K562 (cell line): Measurements from ENCODE around the gene HPSE2. TPM values are rescaled to one million over a fixed set of nuclear protein-coding genes. Genes with fewer than 3 reads are reported as not detected.

Source experiments
- CAMTA2 ChIP-seq: fragments of 250-450 bp; sonication (Bioruptor Pico); conservative IDR thresholded peaks from 2 replicates; pipeline ENCODE4 v1.5.1; 2022
- CBX3 ChIP-seq, 2 experiments: IDR thresholded peaks; 1 replicate in 1 of 2; 2 replicates in 1 of 2; pipeline ENCODE4 v1.6.1; 2012; ENCODE audit warnings: inconsistent platforms in 2 of 2, low read length in 2 of 2, borderline replicate concordance in 1 of 2, control low read depth in 1 of 2
- CREM ChIP-seq: IDR thresholded peaks from 2 replicates; pipeline ENCODE4 v1.6.1; 2014; ENCODE audit warnings: antibody characterized with exemption, low read depth
- DIDO1 ChIP-seq: fragments of 450-650 bp; IDR thresholded peaks from 2 replicates; pipeline ENCODE4 v1.6.1; 2016; ENCODE audit warnings: low read depth, missing biosample characterization, missing genetic modification characterization
- HLTF ChIP-seq: fragments of 450-650 bp; IDR thresholded peaks from 2 replicates; pipeline ENCODE4 v1.6.1; 2016
- NFRKB ChIP-seq: fragments of 450-650 bp; IDR thresholded peaks from 2 replicates; pipeline ENCODE4 v1.6.1; 2016; ENCODE audit warnings: low read depth
- NFXL1 ChIP-seq: fragments of 450-650 bp; formaldehyde crosslinking; IDR thresholded peaks from 2 replicates; pipeline ENCODE4 v1.4.0; 2021; ENCODE audit warnings: mild to moderate bottlenecking
- SP1 ChIP-seq: sonication (generic); formaldehyde crosslinking; IDR thresholded peaks from 2 replicates; pipeline ENCODE4 v1.8.1; 2022; ENCODE audit warnings: mild to moderate bottlenecking, missing genetic modification reagents
- TAL1 ChIP-seq: fragments of 450-650 bp; IDR thresholded peaks from 2 replicates; pipeline ENCODE4 v1.6.1; 2016; ENCODE audit warnings: mild to moderate bottlenecking
- TBL1XR1 ChIP-seq, 2 experiments: IDR thresholded peaks; 2 replicates each; pipeline ENCODE4 v1.6.1; 2012; ENCODE audit warnings: improper control_type of control experiment in 2 of 2, low read length in 2 of 2, mild to moderate bottlenecking in 1 of 2
- TCF3 ChIP-seq: sonication (generic); formaldehyde crosslinking; IDR thresholded peaks from 2 replicates; pipeline ENCODE4 v1.4.0; 2020; ENCODE audit warnings: mild to moderate bottlenecking, missing genetic modification reagents
- TCF7 ChIP-seq: sonication (generic); IDR thresholded peaks from 2 replicates; pipeline ENCODE4 v1.6.1; 2016; ENCODE audit warnings: antibody characterized with exemption, borderline replicate concordance
- TEAD4 ChIP-seq, 2 experiments: sonication (generic) in 1 of 2; formaldehyde crosslinking in 1 of 2; IDR thresholded peaks; 2 replicates each; pipeline versions ENCODE4 v1.6.1 to v1.8.0; 2012 to 2022; ENCODE audit warnings: borderline replicate concordance in 1 of 2, inconsistent platforms in 1 of 2, low read length in 1 of 2, mild to moderate bottlenecking in 1 of 2, missing genetic modification reagents in 1 of 2
- TOE1 ChIP-seq, 2 experiments: fragments of 450-650 bp in 1 of 2; sonication (generic) in 1 of 2; formaldehyde crosslinking in 1 of 2; IDR thresholded peaks; 2 replicates each; pipeline versions ENCODE4 v1.7.1 to v1.8.0; 2016 to 2022; ENCODE audit warnings: borderline replicate concordance in 2 of 2, mild to moderate bottlenecking in 2 of 2, antibody characterized with exemption in 1 of 2, inconsistent platforms in 1 of 2, low read depth in 1 of 2, missing genetic modification reagents in 1 of 2, moderate library complexity in 1 of 2
- ZFP30 ChIP-seq: fragments of 250-450 bp; sonication (Bioruptor Pico); IDR thresholded peaks from 2 replicates; pipeline ENCODE4 v1.8.0; 2022; ENCODE audit warnings: moderate library complexity, mild to moderate bottlenecking, inconsistent platforms, borderline replicate concordance
- ZHX1 ChIP-seq: fragments of 150-350 bp; conservative IDR thresholded peaks from 2 replicates; pipeline ENCODE4 v1.6.1; 2014; ENCODE audit warnings: low read length
- ZNF57 ChIP-seq: fragments of 450-650 bp; formaldehyde crosslinking; IDR thresholded peaks from 2 replicates; pipeline ENCODE4 v1.4.0; 2020; ENCODE audit warnings: mild to moderate bottlenecking, moderate library complexity
- polyA plus RNA-seq, 8 experiments: library from polyadenylated mRNA; depleted of rRNA in 4 of 8; stranded (reverse) in 5 of 8; unstranded in 3 of 8; fragments of >200 nt; fragmentation: Nextera tagmentation in 2 of 8; fragmentation: Illumina TruSeq in 1 of 8; extraction: Ambion mirVana in 2 of 8; extraction: Trizol in 1 of 8; gene quantifications; 2 replicates each; pipeline versions ENCODE4 v1.2.1 to v1.2.3, GENCODE V29; 2011 to 2014; ENCODE audit warnings: inconsistent platforms in 1 of 8, missing spikeins in 1 of 8
- total RNA-seq, 7 experiments: library from RNA; depleted of rRNA in 6 of 7; stranded (reverse); fragments of >200 nt in 6 of 7; fragmentation: Illumina TruSeq in 2 of 7; extraction: Trizol in 2 of 7; gene quantifications; 2 replicates each; pipeline versions ENCODE4 v1.2.1 to v1.2.3, GENCODE V29; 2011 to 2021; ENCODE audit warnings: low replicate concordance in 1 of 7
- TF ChIP-seq, protein P1 (sequence below), 2 experiments: IDR thresholded peaks in 1 of 2; conservative IDR thresholded peaks in 1 of 2; 2 replicates each; pipeline ENCODE4 v1.6.1; 2016; ENCODE audit warnings: low read depth in 2 of 2, mild to moderate bottlenecking in 1 of 2, missing compliant biosample characterization in 1 of 2, missing genetic modification characterization in 1 of 2, moderate library complexity in 1 of 2
- TF ChIP-seq, protein P2 (sequence below): fragments of 250-450 bp; sonication (Bioruptor Pico); IDR thresholded peaks from 2 replicates; pipeline ENCODE4 v1.4.0; 2020; ENCODE audit warnings: mild to moderate bottlenecking, moderate library complexity

HPSE2 gene
- total and polyA plus RNA-seq, 9 of the 15 experiments (the other 6 are each of a cell fraction or from before 2014, with no cell fraction given): 0.03 to 0.10 (median 0.04) TPM; not detected in 2

DNA sequence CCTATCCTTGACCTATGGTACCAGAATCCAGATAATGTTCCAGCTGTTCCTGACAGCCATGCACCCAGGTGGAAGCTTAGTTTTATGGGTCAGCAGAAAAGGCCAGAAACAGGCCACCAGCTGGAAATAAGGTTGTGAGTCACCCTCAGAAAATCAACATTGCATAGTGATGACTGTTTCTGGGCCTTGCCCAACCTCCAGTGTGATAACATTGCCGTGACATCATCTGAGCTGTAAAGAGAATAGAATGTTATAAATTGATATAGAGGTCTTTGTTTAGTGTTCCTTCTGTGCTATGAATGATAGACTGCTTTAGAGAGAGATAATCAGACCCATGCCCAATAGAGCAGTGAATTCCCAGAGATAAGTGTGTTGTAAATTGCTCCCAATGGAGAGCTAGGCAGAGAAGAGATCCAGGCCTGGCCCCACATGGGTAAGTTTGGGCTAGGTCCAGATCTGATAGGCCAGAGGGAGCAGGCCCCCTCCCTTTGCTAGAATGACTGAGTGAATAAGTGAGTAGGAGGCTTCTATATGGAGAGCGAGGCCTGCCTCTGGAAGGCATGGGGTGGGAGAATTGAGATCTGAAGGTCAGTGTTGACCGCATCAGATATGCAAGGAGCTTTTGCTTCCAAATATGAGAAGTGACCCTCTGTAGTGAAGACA is 774.7 kb downstream of the HPSE2 start (continued):
- TF ChIP-seq, protein P1, sequence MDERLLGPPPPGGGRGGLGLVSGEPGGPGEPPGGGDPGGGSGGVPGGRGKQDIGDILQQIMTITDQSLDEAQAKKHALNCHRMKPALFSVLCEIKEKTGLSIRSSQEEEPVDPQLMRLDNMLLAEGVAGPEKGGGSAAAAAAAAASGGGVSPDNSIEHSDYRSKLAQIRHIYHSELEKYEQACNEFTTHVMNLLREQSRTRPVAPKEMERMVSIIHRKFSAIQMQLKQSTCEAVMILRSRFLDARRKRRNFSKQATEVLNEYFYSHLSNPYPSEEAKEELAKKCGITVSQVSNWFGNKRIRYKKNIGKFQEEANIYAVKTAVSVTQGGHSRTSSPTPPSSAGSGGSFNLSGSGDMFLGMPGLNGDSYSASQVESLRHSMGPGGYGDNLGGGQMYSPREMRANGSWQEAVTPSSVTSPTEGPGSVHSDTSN (CRISPR knock-in tag; IDR thresholded peaks at IDR 0.05; ENCODE audit: low read depth): no peak
- TF ChIP-seq, protein P1 (tag; conservative IDR thresholded peaks at IDR 0.05; ENCODE audit: low read depth): peak; percentile 67
- TF ChIP-seq SP1 (CRISPR knock-in tag) (no peak; the same call in 1 of the 2 replicates), CBX3 (IDR thresholded peaks at IDR 0.05; ENCODE audit: borderline replicate concordance in 1 of 2, low read length in 2 of 2) (no peak), DIDO1 (no peak), ZFP30 (CRISPR knock-in tag) (no peak), CREM (peak; percentile 84), CAMTA2 (no peak), ZNF57 (CRISPR knock-in tag) (no peak), ZHX1 (no peak), TAL1 (peak; percentile 90), TBL1XR1 (IDR thresholded peaks at IDR 0.05; ENCODE audit: low read length in 2 of 2) (peak in 1 of 2 experiments; percentile 92; a peak in 2 of 4 replicates), TOE1 (IDR thresholded peaks at IDR 0.05; ENCODE audit: borderline replicate concordance) (peak; percentile 47; the same call in 1 of the 2 replicates), TOE1 (CRISPR knock-in tag; IDR thresholded peaks at IDR 0.05; ENCODE audit: borderline replicate concordance, low read depth) (no peak), NFXL1 (CRISPR knock-in tag) (no peak), NFRKB (no peak), TCF7 (0 out of 2 replicates have a peak, but pooled peaks have one; percentile 32), TEAD4 (IDR thresholded peaks at IDR 0.05; ENCODE audit: low read length) (peak; percentile 93), TEAD4 (CRISPR knock-in tag; IDR thresholded peaks at IDR 0.05; ENCODE audit: borderline replicate concordance) (no peak), HLTF (no peak), TCF3 (CRISPR knock-in tag) (peak; percentile 88)
- TF ChIP-seq, protein P2, sequence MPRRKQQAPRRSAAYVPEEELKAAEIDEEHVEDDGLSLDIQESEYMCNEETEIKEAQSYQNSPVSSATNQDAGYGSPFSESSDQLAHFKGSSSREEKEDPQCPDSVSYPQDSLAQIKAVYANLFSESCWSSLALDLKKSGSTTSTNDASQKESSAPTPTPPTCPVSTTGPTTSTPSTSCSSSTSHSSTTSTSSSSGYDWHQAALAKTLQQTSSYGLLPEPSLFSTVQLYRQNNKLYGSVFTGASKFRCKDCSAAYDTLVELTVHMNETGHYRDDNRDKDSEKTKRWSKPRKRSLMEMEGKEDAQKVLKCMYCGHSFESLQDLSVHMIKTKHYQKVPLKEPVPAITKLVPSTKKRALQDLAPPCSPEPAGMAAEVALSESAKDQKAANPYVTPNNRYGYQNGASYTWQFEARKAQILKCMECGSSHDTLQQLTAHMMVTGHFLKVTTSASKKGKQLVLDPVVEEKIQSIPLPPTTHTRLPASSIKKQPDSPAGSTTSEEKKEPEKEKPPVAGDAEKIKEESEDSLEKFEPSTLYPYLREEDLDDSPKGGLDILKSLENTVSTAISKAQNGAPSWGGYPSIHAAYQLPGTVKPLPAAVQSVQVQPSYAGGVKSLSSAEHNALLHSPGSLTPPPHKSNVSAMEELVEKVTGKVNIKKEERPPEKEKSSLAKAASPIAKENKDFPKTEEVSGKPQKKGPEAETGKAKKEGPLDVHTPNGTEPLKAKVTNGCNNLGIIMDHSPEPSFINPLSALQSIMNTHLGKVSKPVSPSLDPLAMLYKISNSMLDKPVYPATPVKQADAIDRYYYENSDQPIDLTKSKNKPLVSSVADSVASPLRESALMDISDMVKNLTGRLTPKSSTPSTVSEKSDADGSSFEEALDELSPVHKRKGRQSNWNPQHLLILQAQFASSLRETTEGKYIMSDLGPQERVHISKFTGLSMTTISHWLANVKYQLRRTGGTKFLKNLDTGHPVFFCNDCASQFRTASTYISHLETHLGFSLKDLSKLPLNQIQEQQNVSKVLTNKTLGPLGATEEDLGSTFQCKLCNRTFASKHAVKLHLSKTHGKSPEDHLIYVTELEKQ (CRISPR knock-in tag): no peak
